NK-92 (cell line): ENCODE results near the gene RAD51D.
"Not testable (repeated sequence)": the region's sequence is repeated elsewhere in the genome, so short reads cannot be mapped to it uniquely, and the experiment has no call there.

ENCODE experiments used
- DNase-seq: peaks from one replicate; lab custom pipeline; 2025; ENCODE audit not compliant: unreplicated experiment; lab: John Stamatoyannopoulos, UW

Gene RAD51D

DNA sequence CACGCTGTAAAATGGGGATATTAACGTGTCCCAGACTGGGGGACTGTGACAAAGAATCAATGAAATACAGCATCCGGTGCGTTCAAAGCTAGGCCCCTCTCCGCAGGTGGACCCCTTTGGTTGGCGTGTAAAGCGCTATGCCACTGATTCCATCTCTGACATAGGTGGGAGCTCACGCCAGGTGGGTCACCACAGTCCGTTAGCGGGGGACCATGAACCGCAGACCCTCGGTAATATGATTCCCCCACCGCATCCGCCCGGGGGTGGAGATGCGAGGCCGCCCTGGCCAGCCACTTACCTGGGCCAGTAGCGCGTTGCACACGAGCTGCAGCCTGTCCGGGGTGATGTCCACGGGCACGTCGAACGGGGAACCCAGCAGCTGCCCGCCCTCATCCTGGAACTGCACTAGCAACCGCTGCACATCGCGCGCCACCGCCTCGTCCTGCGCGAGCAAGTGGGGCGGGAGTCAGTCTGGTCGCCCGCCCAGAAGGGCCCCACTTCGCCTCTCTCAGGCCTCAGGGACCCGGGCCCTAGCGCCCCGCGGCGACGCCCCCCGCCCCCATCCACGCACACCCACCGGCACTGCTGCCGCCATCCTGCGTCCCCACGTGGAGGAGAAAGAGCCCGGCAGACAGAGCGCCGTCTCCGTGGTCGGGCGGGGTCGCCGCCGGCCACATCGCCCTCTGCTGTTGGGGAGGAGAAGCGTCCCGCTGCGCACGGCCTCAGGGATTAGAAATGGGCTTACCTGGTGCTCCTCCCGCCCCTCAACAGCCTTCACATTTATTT, 22.2 kb upstream of the RAD51D start, which contains the start of gene NLE1:
NLE1 (minus strand) TSS at position 623 of the 786 bp plus-strand sequence; CDS start at position 595, 28 bp downstream.
- no peak for DNase-seq

DNA sequence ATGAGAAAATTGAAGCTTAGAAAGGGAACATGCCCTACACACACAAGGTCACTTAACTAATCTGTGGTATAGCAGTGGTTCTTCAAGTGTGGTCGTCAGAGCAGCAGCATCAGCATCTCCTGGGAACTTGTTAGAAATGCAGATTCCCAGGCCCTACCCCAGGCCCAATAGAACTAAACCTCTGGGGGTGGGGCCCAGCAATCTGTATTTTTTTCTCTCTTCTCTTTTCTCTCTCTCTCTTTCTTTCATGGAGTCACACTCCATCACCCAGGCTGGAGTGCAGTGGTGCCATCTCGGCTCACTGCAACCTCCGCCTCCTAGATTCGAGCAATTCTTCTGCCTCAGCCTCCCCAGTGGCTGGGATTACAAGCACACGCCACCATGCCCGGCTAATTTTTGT, 18.6 kb upstream of the RAD51D start:
- no peak for DNase-seq

DNA sequence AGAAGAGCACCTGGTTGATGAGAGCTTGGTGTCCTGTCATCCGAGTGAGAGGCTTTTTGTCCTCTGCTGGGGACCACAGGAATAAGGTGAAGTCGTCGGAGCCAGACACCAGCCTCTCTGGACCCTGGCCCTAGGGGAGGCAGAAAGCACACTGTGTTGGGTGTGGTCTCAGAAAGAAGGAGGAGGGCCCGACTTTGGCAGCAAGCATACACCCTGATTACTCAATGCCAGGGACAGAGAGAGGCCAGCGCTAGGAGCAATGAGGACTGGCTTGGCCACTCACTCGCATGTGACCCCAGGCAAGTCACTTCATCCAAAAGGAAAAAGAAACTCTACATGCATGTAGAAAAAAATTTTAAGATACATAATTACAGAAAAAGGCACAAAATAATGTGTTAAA, 15.7 kb upstream of the RAD51D start:
- DNase-seq, result no peak

DNA sequence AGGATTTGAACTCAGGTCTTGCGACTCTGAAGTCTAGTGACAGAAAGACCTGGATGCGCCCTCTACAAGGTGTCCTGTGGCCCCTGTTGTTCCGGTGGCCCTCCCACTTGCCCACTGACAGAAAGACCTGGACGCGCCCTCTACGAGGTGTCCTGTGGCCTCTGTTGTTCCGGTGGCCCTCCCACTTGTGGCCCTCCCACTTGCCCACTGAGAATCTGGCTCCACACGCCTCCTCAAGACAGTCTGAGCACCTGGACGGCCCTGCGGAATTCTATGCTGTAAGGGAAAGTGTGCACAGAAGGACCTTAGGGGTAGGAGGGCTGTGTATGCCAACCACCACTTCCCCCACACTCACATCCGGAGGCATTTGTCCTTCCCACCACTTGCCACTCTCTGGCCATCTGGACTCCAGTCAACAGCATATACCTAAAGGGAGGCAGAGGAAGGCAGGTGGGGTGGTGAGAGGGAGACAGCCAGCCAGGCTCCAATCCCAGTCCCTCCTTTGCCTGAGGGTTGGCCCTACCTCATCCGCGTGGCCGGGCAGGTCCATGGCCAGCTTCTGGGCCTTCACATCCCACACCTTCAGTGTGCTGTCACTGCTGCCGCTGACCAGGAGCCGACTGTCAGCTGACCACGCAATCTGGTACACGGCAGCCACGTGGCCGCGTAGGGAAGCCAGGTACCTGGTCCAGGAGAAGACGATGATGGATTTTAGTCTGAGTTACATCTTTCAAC, 13.3 kb upstream of the RAD51D start:
- DNase-seq, result no peak

DNA sequence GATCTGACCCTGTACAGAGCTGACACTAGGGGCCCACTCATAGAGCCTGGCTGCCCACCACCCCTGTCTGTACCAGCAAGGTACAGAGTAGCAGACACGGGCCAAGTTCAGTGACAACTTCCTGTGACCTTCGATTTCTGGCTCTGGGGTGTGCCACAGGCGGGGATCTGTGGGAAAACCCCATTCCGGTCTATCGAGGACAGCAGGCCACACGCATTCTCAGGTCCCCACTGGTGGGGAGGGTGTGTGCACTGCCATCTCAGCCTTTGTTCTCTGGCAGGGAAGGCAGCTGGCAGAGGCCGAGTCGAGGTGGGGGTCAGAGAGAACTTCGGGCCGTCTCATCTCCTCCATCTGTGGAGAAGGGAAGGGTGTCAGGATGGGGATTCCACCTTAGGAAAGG, 12.4 kb upstream of the RAD51D start:
- no peak for DNase-seq

DNA sequence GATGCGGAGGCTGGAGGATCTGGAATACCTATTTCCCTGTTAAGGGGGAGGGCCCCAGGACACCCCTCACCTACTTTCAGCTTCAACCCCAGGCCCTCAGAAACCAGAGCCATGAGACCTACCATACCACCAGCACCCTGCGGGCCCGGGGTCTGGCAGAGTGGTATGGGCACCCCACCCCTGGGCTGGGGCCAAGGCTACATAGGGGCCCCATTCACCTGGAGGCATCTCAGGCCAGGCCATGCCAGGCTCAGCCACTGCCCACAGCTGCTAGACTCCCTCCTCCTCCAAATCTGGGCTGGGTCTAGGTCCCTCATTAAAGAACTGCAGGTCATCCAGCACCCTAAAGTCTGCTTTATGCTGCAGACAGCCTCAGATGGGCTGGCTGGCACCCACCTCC, 10.7 kb upstream of the RAD51D start:
- DNase-seq, result no peak

DNA sequence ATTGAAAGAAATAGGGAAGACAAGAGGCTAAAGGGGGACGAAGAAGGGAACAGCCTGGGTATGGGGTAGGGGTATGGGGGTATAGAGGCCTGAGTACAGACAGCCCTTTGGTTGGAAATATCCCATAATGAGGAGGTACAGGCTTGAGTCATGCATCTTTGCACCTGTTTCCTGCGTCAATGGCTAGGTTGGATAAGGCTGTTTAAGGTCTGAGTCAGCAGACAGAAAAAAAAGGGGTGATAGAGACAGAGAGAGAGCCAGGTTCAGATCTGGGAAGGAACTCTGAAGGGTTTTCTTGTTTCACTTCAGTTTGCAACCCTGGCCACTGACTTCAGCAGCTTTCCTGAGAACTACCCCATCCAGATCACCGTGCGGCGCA, 10.3 kb upstream of the RAD51D start:
- no peak for DNase-seq

DNA sequence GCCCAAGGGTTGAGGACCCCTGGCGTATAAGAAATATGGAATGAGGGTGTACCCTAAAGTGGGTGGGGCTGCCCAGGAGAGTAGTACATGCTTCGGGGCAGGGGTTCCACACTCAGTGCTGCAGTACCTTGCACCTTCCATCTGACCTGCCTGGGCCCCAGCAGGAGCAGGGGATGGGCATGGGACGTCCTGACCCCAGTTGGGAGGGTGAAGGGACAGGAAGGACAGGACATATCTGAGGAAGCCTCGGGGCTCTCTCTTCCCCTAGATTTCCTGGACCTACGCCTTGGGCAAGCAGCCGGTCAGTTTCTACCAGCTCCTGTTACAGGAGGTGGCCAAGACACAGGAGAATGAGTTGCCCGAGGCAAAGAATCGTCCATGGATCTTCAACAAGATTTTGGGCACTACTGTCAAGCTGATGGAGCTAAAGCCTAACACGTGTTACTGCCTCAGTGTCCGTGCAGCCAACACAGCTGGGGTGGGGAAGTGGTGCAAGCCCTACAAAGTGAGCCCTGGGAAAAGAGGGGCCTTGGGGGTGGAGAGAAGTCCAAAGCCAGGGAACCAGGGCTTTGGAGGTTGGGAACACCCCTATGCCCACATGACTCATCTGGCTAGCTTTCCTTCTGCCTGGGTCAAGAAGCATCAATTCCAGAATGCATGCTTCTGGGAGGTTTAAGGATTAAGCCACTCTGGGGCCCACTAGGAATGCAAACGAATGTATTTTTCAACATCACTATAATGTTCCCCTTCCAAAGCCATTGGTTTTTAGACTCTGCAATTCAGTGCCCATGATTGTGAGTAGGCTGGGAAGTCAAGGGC, 9.7 kb upstream of the RAD51D start:
- DNase-seq, result no peak

DNA sequence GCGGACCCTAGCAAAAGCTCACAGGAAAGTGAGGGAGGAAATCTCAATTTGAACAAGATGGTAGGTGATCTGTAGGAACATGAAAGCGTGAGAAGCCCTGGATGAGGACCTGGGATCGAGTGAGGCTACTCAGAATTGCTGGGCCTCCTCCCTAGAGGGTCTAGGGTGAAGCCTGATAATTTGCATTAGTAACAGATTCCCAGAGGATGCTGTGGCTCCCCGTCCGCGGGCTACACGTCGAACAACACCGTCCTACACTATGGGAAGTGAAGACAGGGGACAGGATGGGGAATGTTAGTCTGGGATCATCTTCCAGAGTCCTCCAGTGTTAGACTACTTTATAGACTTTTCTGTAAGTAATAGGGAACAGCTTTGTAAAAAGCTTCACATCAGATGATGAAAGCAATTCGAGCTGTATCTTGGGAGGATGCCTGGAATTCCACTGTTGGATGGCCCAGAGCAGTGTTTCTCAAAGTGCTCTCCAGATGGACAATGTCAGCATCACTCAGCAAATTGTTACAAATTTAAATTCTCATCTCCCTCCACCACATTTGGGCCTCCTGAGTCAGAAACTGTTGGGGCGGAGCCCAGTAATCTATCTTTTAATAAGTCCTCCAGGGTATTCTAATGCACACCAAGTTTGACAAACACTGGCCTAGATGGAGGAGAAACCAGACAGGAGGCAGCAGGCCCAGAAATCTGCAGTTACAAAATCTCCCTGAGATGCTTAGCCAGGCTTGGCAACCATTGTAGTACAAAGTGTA, 8.3 kb upstream of the RAD51D start:
- DNase-seq, result no peak

DNA sequence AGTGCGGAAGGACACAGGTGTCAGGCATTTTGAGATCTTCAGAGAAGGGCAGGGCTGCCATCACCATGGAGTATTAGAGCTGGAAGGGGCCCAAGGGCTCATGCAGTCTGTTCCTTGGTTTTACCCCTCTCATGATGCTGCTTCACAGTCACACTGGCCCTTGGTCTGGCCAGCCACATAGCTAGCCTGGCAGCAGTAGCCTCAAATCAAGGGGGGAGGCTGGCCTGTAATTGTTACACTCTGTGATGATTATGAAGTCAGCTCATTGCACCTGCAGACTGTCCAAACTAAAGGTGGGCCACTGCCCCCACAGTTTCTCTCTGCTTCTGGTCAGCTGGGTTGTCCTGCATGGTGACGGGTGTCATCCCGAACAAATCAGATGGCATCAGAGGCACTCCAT, 1.7 kb upstream of the RAD51D start, which contains the start of gene FNDC8:
FNDC8 (plus strand) TSS at position 301 of the 400 bp plus-strand sequence; CDS start at position 380, 79 bp downstream.
- DNase-seq, result no peak

DNA sequence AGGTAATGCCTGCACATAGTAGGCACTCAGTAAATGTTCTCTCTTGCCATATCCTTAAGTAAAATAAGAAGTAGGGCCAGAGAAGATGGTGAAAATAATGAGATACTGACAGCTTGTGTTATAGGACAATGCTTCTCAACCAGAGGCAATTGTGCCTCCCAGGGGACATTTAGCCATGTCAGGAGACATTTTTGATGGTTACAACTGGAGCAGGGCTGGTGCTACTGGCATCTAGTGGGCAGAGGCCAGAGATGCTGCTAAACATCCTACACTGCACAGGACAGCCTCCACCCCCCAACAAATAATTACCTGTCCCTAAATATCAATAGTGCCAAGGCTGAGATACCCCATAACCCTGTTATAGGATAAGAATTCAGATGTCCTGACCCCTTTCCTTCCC, 1.7 kb downstream of the RAD51D start:
- DNase-seq, result no peak

DNA sequence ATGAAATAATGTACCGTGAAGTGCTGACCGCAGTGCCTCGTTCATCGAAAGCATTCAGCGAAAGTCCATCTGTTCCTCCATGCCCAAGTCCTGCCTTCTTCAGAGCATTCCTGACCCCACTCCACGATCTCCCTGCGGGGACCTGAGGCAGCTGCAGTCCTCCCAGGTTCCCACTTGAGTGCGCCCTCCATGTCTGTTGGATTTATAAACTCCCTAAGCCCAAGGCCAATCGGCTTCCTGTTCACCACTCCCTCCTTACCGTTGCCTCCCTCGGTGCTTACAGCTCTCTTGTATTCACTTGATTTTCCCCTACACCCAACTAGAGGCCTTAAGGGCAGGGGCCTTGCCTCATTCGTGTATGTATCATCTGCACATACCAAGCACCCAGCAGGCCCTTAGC, 2.8 kb downstream of the RAD51D start:
- no peak for DNase-seq

DNA sequence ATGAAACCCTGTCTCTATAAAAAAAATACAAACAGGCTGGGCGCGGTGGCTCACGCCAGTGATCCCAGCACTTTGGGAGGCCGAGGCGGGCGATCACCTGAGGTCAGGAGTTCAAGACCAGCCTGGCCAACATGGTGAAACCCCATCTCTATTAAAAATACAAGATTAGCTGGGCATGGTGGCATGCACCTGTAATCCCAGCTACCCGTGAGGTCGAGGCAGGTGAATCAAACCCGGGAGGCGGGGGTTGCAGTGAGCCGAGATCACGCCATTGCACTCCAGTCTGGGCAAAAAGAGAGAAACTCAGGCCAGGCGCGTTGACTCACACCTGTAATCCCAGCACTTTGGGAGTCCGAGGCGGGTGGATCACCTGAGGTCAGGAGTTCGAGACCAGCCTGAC, 8.9 kb downstream of the RAD51D start:
- DNase-seq, result not testable (repeated sequence)

DNA sequence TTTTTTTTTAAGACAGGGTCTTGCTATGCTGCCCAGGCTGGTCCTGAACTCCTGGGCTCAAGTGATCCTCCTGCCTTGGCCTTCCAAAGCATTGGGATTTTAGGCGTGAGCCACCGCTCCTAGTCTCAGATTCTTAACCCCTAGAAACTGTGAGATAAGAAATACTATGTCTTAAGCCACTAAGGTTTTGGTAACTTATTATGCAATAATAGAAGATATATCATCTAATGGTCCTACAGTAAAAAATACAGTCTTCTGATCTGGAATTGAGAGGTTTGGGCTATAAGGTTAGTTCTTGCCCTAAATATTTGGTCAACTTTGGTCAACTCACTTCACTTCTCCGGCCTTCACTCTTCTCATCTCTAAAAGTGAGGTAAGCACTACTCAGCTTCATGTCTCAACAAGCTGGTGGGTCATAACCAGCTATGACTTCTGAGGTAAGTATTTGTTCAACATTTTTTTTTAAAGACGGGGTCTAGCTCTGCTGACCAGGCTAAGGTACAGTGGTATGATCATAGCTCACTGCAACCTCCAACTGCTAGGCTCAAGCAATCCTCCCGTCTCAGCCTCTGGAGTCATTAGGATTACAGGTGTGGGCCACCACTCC, 14.7 kb downstream of the RAD51D start:
- no peak for DNase-seq

DNA sequence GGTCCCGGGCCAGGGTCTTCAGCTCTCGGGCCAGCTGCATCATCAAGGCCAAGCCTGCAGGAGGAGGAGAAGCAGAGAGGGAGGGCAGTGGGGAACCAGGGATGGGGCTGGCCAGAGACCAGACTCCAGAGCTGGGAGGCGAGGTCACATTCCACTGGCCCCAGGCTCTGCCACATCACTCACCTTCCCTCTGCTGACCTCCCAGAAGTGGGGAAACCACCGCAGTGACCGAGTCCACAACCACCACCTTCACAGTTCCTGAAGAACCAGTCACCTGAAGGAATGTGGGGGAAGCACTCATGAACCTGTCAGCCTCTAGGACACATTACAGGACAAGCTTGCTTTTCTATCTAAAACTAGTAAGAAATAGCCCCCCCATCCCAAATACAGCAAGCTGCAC, 16.4 kb downstream of the RAD51D start:
- DNase-seq, result no peak

DNA sequence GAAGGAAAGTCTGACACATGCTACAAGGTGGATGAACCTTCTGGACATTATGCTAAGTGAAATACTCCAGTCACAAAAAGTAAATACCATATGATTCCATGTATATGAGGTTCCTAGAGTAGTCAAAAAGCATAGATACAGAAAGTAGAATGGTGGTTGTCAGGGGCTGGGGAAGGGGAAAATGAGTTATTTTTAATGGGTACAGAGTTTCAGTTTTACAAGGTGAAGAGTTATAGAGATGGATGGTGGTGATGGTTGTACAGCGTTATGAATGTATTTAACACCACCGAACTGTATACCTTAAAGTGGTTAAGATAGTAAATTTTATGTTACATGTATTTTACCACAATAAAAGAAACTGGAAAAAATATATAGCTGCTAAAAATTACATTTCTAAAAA, 17.9 kb downstream of the RAD51D start:
- DNase-seq, result no peak

DNA sequence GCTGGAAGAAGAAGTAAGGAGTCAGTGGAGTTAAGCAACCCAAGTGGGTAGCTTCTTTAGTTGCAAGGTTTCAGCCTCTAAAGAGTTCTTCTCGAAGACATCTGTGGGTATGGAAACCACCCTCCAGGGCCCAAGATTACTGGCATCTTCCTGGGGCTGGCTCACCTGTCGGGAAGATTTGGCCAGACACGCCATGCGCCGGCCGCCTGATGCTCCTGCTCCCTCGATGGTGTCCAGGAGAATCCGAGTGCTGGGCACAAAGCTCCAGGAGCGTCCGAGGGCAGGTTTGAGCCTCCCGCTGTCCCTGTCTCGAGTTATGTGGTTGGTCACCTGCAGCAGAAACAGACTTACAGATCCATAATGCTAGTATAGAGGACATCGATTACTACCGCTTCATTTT, 18.6 kb downstream of the RAD51D start:
- DNase-seq, result no peak

DNA sequence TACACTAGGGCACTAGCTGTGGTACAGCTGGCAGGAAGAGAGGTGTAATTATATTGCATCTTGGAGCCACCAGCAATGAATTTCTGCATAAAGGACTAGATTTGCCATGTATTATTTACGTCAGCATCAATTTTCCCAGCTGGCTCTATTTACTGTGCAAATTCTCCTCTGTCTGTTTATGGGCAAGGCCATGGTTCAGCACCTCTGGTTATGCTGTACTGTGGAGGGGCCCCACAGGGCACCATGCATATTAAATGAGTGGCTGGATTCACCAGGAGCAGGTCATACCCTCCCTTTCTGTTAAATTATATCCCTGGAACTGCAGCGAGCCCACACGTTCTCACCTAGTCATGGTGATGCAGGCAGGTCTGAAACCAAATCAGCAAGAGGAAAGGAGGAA, 19.8 kb downstream of the RAD51D start:
- DNase-seq, result no peak

DNA sequence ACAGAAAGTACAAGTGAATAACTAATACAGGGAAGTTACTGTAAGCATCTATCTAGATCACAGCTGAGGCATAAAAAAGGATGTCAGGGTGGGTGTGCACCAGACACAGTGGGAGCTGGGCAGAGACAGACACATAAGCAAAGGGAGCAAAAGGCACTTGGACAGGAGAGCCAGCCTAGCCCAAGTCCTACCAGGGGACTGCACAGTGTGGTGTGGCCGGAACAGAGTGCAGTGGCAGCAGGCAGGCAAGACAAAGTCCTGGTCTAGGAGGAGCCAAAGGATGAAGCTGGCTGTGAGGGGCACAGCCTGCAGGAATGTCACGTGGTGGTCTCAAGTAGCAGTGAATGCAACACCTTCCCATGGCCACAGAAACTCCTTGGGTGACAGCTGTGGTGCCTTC, 21.9 kb downstream of the RAD51D start:
- no peak for DNase-seq

DNA sequence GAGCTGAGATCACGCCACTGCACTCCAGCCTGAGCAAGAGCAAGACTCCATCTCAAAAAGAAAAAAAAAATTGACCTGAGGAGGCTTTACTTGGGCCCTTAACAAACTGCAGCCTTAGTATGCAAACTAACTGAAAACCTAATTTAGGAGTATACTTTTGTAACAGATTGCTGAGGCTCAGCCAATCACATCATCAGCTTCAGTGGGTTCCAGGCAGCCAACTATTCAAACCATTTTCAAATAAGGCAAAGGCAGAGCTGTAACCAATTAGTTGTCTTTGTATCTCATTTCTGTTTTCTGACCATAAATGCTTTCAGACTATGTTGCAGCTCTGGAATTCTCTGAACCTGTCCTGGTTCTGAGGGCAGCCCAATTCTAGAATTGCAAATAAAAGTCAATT, 23.9 kb downstream of the RAD51D start:
- DNase-seq, result no peak
